Ishikawa (cell line): Measurements from ENCODE around the gene DET1.

Experiments used
- CEBPB ChIP-seq: IDR thresholded peaks from 2 replicates; pipeline ENCODE4 v1.6.1; 2012
- CREB1 ChIP-seq: IDR thresholded peaks from 2 replicates; pipeline ENCODE4 v1.6.1; 2012; ENCODE audit warnings: low read depth
- EGR1 ChIP-seq: IDR thresholded peaks from 2 replicates; pipeline ENCODE4 v1.6.1; 2012
- EP300 ChIP-seq: IDR thresholded peaks from 2 replicates; pipeline ENCODE4 v1.6.1; 2012; ENCODE audit warnings: borderline replicate concordance
- FOXM1 ChIP-seq: IDR thresholded peaks from 2 replicates; pipeline ENCODE4 v1.6.1; 2012; ENCODE audit warnings: low read depth, borderline replicate concordance
- MAX ChIP-seq: IDR thresholded peaks from 2 replicates; pipeline ENCODE4 v1.6.1; 2012
- NFIC ChIP-seq: IDR thresholded peaks from 2 replicates; pipeline ENCODE4 v1.6.1; 2012
- RAD21 ChIP-seq: IDR thresholded peaks from 2 replicates; pipeline ENCODE4 v1.6.1; 2012; ENCODE audit warnings: low read depth
- REST ChIP-seq: IDR thresholded peaks from 2 replicates; pipeline ENCODE4 v1.6.1; 2012; ENCODE audit warnings: low read depth, mild to moderate bottlenecking
- TAF1 ChIP-seq: IDR thresholded peaks from 2 replicates; pipeline ENCODE4 v1.6.1; 2012; ENCODE audit warnings: low read depth, mild to moderate bottlenecking
- TCF12 ChIP-seq: IDR thresholded peaks from 2 replicates; pipeline ENCODE4 v1.6.1; 2012; ENCODE audit warnings: low read depth
- TEAD4 ChIP-seq: IDR thresholded peaks from 2 replicates; pipeline ENCODE4 v1.6.1; 2012
- USF1 ChIP-seq: IDR thresholded peaks from 2 replicates; pipeline ENCODE4 v1.6.1; 2012
- YY1 ChIP-seq: IDR thresholded peaks from 2 replicates; pipeline ENCODE4 v1.6.1; 2012; ENCODE audit warnings: low read depth
- ZBTB7A ChIP-seq: IDR thresholded peaks from 2 replicates; pipeline ENCODE4 v1.6.1; 2012; ENCODE audit warnings: low read depth

Gene DET1

GRCh38 chr15:88525418-88525817 lies 21.1 kb downstream of the DET1 start:
- TF ChIP-seq TAF1 (no peak), NFIC (no peak), USF1 (no peak)

- TF ChIP-seq RAD21 (no peak), EGR1 (no peak), ZBTB7A (no peak), REST (no peak), FOXM1 (no peak), TAF1 (no peak), EP300 (no peak), USF1 (no peak), CREB1 (no peak), NFIC (no peak)
Observed at GRCh38 chr15:88518903-88519302, 27.6 kb downstream of the DET1 start.

GRCh38 chr15:88513195-88513594 lies 33.3 kb downstream of the DET1 start:
- TF ChIP-seq YY1 (no peak), ZBTB7A (no peak), MAX (no peak), TAF1 (no peak), RAD21 (no peak), TCF12 (no peak), FOXM1 (no peak), NFIC (no peak), TEAD4 (no peak), EP300 (no peak), CREB1 (no peak), EGR1 (no peak), USF1 (no peak), REST (no peak), CEBPB (no peak)

GRCh38 chr15:88512601-88513000 lies 33.9 kb downstream of the DET1 start:
- TF ChIP-seq NFIC, result no peak
- no peak for TF ChIP-seq YY1
- TF ChIP-seq ZBTB7A, result no peak
- no peak for TF ChIP-seq TEAD4
- no peak for TF ChIP-seq CEBPB
- TF ChIP-seq MAX, result no peak

- TF ChIP-seq RAD21 (no peak), TAF1 (no peak), TCF12 (no peak), MAX (no peak), FOXM1 (no peak), CREB1 (no peak), TEAD4 (no peak), ZBTB7A (no peak), YY1 (no peak), EP300 (no peak), CEBPB (no peak), REST (no peak), EGR1 (no peak), NFIC (no peak)
Observed at GRCh38 chr15:88512078-88512477, 34.4 kb downstream of the DET1 start.
